ENCODE measurements around the gene C6orf141. TPM values are rescaled to one million over a fixed set of nuclear protein-coding genes. Genes with fewer than 3 reads are reported as not detected.
A peak's percentile ranks its signal among the peaks of the same experiment; 100 is the strongest.

Gene C6orf141
- 2.4 TPM for total RNA-seq (ENCODE audit: insufficient read depth, low replicate concordance)

DNA sequence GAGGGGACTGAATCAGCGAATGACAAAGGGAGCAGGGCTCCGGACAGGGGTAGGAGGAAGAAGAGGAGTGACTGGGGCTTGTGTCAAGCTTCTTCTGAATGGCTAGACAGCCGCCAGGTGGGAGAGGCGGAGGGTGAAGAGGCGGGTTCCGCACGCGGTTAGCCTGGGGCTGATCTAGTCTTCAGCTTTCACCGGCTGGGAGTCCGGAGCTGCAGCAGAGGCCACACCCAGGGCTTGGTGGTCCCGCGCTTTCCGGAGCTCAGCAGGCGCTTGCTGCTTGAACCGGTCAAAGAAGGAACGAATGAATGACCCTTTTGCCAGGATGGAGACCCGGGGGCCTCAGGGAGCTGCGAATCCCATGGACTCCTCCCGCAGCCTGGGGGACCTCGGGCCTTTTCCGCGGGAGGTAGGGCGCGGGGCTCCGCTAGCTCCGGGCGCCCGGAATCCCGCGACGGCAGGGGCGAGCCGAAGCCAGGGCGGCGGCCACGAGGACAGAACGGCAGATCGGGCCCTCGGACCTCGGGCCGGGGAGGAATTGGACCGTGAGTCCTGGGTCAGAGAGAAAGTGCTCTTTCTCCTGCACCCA is at the start of gene C6orf141:
Gene C6orf141 (plus strand): TSS at position 177 of the 586 bp plus-strand sequence. CDS start 125 bp downstream, at position 302.
- peak; percentile 18 for DNase-seq (ENCODE audit: low spot score)

DNA sequence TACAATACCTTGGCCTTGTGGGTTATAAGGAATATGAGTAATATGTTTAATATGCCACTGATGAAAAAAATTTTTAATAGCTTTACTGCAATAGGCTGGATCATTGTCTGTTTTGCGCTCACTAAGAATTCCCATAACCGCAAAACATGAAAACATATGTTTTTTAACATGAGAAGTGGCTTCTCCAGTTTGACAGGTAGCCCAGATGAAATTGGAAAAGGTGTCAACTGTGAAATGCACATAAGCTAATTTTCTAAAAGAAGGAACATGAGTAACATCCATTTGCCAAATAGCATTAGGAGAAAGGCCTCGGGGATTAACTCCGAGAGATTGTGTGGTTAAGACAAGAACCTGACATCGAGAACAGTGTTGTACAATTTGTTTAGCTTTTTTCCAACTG is 45.8 kb upstream of the C6orf141 start:
- DNase-seq (ENCODE audit: low spot score): no peak

DNA sequence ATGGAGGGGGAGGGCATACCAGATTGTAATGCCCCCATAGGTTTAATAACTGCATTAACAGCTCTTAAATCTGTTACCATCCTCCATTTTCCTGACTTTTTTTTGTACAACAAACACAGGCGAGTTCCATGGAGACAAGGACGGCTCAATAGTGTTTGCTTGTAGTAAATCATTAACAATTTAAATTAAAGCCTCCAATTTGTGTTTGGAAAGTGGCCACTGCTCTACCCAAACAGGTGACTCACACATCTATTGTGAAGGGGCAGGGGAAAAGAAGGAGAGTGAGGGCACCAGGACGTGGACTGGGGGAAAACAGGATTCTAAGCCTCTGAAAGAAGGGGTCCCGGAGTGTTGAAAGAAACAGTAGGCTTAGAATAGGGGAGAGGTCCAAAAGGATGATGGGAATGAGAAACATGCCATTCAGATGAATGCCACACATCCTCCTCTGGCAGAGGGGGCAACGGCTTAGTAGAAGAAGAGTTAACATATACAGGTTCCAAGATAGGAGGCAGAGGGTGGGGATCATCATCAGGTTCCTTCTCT is 43.8 kb upstream of the C6orf141 start:
- no peak for DNase-seq (ENCODE audit: low spot score)

DNA sequence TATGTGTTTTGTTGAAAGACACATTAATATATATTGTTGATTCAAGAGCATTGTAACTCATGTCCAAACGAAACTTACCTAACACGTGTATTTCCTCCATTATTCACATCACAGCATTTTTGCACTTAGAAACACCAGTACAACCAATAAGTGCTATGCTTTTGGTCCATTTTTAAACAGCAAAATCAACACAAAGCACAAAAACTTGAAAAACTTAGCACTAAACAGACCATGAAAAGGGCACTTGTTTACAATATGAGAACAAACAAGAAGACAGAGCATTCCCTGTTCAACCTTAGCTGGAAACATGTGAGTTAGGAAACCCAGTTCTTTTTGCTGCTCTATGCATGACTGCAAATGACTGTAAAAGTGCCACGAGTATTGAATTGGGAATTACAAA is 41.1 kb upstream of the C6orf141 start:
- DNase-seq (ENCODE audit: low spot score): no peak

DNA sequence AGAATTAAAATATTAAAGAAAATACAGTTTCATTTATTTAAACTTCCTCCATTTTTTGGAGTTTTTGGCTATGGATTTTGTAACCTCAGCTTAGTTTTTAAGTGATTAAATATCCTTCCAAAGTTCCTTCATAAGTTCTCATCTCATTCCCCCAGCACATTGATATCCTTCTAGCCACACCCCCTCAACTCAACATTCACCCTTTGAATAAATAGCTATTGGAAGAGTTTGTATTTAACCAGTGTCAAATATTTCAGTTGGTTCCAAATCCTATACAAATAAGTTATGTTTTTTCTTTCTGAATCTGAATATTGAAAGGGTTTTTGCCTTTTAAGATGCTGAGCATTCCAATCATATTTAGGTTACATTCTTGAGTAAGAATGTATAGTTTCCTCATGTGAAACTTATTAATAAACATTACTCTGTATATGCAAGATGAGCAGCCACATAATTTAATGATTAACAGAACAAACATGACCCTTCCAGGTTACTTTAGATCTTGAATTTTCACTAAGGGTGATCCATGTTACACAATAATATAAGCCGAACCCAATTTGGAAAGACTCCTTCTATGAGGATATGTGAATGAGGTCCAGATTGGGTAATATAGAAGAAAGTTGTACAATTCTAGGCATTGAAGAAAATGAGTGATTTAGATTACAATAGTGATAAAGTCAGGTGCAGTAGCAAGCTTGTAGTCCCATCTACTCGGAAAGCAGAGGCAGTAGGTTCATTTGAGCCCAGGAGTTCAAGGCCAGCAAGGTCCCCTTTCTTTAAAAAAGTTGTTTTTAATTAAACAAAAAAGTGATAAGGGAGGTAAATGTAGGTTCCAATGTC is 37.1 kb upstream of the C6orf141 start:
- DNase-seq (ENCODE audit: low spot score): no peak

DNA sequence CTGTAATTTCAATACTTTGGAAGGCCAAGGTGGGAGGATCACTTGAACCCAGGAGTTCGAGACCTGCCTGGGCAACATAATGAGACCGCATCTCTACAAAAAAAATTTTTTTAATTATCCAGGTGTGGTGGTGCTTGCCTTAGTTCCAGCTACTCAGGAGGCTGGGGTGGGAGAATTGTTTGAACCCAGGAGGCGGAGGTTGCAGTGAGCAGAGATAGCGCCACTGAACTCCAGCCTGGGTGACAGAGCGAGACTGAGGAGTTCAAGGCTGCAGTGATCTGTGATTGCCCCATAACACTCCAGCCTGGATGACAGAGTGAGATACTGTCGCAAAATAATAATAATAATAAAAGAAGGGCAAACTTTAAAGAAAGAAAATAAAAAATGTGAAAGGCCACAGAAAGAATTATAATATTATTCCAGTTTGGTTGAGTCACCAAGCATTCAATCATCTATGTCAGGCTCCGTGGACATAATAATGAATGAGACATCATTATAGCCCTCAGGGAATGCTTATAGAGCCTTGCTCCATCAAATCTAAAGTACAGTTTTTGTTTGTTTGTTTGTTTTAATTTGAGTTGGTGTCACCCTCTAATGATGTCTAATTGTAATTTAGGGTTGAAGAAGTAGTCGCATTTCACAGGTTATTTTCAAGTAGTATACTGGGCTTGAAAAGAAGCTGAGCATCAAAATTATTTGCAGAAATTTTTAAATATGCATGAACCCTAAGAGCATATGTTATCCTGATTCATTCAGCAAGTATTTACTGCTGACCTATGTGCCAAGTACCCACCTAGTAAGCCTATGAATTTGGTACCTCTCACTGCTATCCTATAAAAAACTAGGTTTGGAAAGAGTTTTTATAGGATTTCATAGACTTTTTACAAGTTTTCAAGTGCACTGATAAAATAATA is 35.6 kb upstream of the C6orf141 start:
- DNase-seq (ENCODE audit: low spot score): no peak

DNA sequence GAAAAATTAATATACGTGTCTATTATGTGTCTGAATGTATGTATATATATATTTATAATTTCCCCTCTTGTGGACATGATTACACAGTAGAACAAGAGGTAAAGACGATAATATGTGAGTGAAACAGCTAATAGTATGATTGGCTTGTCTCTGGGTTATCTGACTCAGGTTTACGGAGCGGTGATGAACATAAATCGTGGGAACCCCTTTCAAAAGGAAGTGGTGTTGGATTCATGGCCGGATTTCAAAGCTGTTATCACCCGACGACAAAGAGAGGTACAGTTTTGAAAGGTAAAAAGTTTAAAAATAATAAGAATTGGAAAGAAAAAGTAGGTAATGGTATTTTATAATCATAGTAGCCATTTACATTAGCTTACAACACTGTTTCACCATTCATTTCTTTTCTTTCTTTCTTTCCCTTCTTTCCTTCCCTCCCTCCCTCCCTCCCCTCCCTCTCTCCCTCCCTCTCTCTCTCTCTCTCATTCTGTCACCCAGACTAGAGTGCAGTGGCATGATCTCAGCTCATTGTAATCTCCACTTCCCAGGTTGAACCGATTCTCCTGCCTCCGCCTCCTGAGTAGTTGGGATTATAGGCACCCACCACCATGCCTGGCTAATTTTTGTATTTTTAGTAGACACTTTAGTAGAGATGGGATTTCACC is 34.9 kb upstream of the C6orf141 start:
- no peak for DNase-seq (ENCODE audit: low spot score)

DNA sequence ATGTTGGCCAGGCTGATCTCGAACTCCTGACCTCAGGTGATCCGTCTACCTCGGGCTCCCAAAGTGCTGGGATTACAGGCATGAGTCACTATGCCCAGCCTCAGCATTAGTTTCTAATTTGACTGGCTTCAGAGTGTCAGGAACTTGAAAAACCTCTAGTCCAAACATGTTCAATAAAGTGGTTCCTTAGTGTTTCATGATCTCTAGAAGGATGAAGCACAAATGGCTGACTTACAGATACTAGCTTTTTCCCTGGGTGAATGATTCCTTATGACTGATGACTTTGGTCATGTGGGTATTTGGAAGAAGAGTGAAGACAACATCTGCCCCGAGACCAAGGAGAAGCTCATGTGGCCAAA is 34.3 kb upstream of the C6orf141 start:
- DNase-seq (ENCODE audit: low spot score): no peak

DNA sequence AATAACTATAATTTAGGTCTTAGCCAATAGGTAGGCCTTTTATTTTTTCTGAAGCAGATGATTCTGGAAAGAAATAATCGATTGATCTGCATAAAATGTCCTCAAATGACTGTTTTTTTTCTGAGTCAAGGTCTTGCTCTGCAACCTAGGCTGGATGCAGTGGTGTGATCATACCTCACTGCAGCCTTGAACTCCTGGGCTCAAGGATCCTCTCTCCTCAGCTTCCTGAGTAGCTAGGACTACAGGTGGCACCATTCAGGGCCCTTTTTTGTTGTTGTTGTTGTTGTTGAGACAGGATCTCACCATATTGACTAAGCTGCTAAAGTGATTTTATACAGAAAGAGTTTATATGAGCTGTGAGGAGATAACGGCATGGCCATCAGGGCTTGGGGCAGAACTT is 32.5 kb upstream of the C6orf141 start:
- DNase-seq (ENCODE audit: low spot score): no peak

DNA sequence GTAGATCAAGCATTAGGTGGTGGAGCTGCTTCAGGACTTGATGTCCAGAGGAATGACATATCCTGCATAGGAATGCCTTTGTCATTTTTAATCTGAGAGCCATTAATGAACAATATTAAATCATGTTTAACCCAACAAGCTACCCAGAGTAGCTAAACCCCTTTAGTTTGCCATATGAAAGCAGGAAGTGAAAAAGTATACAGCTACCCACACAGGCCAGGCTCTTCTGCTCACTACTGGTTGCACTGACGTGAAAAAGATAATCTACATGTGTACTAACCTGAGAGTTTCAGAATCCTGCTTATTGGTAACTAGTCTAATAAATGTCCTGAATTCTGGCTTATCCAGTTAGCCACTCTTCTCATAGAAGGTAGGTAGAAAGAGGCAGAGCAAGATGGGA is 30.8 kb upstream of the C6orf141 start:
- DNase-seq (ENCODE audit: low spot score): no peak

DNA sequence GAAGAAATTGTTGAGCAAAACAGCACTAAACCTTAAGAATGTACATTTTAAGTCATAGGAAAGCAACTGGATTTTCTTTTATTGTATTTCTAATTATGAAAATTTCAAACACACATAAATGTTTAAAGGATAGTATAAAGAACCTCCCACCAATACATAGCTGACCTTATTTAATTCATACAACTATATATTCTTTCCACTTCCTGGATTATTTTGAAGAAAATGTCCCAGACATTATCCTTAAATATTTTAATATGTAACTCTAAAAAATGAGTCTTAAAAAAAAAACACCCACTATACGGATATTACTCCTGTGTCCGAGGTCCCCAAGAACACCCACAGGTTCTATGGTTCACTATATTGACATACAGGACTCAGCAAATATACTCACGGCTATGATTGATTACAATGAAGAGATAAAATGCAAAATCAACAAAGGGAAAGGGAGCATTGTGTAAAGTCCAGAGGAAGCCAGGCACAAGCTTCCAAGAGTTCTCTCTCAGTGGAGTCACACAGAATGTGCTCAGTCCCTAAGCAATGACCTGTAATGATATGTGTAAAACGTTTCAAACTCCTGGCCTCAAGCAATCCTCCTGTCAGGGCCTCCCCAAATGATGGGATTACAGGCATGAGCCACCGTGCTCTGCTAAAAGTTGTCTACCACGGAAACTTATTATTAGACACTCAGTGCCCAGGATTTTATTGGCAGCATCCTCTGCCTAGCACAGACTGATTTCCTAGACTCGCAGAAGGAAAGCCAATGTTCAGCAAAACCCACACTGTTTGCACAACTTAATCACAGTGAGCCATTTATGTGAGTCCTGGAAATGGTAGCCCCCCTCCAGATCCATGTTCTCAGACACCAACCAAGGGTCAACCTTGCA is 27.5 kb upstream of the C6orf141 start:
- DNase-seq (ENCODE audit: low spot score): no peak

DNA sequence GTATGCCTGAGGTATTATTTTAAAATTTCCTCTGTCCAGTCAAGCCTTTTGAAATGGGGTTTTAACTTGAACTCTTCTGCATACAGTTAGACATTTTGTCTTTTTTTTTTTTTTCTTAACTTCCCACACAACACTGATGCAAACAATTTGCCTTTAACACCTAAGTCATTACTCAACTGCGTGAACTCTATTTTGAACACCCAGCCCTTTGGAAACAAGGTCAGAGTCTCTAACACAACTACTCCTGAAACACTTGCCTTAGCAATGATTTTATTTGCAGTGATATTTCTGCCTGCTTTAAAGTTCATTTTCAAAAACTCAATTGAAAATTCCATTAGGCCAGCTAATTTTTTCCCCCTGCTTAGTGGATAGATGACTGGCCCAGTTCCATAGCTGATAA is 26.6 kb upstream of the C6orf141 start:
- DNase-seq (ENCODE audit: low spot score): no peak

DNA sequence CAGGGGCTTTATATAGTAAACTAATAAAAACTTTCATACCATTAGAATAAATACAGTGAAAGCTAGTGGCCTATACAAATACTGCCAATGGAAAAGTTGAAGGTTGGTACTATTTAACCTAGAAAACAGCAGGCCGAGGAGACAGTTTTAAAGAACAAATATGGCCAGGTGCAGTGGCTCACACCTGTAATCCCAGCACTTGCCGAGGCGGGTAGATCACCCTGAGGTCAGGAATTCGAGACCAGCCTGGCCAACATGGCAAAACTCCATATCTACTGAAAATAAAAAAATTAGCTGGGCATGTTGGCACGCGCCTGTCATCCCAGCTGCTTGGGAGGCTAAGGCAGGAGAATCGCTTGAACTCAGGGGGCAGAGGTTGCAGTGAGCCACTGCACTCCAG is 25.9 kb upstream of the C6orf141 start:
- DNase-seq (ENCODE audit: low spot score): no peak

DNA sequence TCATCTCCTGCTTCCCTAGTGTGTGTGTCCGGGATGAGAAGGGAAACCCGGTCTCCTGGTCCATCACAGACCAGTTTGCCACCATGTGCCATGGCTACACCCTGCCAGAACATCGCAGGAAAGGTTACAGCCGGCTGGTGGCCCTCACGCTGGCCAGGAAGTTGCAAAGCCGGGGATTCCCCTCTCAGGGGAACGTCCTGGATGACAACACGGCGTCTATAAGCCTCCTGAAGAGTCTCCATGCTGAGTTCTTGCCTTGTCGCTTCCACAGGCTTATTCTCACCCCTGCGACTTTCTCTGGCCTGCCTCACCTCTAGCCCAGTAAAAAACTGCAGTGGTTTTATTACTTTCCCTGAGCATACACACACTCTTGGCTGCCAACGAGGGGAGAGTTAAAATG is 23.9 kb upstream of the C6orf141 start:
- DNase-seq (ENCODE audit: low spot score): no peak

DNA sequence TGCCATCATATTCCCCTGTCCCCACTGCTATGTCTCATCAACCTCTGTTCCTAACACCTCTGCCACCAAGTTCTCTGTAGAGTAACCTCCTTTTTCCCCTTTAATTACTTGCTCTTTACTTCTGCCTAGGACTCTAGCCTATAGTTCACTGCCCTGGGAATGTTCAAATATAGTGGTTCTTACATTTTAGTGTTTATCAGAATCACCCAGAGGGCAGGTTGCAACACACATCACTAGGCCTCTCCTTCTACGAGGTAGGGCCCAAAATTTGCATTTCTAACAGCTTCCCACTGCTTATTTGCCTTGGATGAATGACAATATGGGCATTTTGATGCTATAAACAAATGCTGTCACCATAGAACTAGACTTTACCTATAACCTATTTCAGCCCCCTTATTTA is 23.1 kb upstream of the C6orf141 start:
- DNase-seq (ENCODE audit: low spot score): no peak

DNA sequence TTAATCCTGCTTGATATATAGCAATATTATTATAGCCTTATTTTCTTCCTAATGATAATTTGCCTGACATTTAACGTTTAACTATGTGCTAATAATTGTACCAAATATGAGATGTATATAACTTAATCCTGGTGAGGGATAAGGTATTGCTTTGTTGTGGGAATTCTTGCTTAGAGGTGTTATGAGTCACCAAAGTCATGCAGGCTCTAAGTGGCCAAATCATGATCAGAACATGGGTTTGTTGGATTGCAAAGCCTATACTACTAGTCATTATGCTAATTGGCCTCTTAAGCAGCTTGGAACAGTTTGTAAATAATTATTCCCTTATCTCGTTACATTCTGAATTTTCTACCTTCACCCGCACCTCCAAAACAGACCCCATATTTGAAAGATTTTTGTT is 21.9 kb upstream of the C6orf141 start:
- no peak for DNase-seq (ENCODE audit: low spot score)

DNA sequence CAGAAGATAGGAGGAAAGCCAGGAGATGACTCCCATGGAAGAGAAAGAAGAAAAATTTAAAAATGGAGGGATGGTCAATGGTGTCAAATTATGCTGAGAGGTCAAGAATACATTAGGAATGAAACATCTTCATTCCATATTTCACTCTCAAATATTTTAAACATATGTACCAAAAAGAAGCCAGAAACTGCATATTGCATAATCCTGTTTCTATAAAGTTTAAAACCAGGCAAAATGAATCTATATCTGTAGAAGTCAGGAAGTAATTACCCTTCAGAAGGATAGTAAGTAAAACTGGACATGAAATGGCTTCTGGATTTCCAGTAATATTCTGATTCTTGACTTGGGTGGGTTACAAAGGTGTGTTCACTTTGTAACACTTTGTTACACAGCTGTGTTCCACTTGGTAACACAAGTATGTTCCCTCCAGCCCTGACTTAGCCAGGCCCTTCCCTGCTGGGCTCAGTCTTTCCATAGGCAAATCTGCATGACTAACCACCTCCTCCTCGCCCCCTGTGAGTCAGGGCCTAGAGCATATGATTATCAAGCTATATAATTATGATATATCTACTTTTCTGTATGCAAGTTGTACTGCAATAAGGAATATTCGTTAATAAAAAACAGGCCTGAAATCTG is 20.2 kb upstream of the C6orf141 start:
- DNase-seq (ENCODE audit: low spot score): no peak

DNA sequence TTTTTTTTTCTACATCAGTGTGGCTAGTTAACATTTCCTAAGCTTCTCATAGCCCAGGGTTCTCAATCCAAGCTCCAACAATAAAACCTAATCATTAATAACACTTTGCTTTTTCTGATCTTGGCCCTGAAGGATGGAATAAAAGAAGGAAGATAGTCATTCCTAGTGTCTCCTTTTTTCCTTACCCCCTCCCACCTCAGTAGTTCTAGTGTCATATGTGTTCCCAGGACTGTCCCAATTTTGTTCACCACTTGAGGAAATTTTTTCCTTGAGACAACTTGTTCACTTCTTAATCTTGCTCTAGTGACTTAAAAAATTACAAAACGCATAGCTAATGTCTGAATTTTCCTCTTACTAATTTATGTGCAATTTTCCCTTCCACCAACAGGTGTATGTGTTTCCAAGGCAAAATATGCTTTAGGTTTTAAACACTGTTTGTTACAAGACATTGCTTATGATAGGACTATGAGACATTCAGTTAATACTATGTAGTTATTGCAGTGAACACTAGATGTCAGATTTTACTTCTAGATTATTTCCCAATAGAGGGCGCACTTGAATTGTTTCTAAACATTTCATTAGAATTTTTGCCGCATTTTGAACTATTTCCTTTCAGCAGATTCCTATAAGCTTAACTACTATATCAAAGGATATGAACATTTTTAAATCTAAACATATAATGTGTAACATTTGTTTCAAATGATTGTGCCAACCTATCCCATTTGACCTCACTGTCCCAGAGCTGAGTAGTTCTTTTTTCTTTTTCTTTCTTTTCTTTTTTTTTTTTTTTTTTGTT is 18.5 kb upstream of the C6orf141 start:
- DNase-seq (ENCODE audit: low spot score): peak; percentile 74

DNA sequence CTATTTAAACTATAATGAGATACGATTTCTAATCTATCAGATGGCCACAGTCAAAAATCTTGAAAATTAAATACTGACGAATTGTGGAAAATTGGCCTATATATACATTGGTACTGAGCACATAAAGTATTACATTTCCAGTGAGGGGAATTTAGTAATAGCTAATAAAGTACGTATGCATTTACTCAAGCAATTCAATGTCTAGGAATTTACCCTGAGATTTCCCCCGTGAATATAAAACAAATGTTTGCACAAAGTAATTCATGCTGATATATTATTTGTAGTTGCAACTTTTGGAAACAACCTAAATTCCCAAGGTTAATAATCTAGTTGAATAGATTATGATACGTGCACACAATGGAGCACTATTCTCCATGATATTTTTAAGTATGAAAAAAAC is 14.7 kb upstream of the C6orf141 start:
- no peak for DNase-seq (ENCODE audit: low spot score)

Data from umbilical cord (tissue), 2 donors.